H1 (cell line): ENCODE results near the gene GTPBP1.

Experiments used
- CBX5 ChIP-seq: fragments of 300-800, 300-1000 bp; sonication (generic); IDR thresholded peaks from 2 replicates; pipeline ENCODE4 v1.7.1; 2016; ENCODE audit warnings: antibody characterized with exemption, low read length, low read depth
- CHD2 ChIP-seq: IDR thresholded peaks from 2 replicates; pipeline ENCODE4 v1.6.1; 2012; ENCODE audit warnings: low read length, improper control_type of control experiment
- EZH2 ChIP-seq: fragments of 200-600 bp; sonication (generic); IDR thresholded peaks from 2 replicates; pipeline ENCODE4 v1.7.1; 2012; ENCODE audit warnings: low read depth, mild to moderate bottlenecking, moderate library complexity, low read length, inconsistent platforms; ENCODE audit not compliant: severe bottlenecking
- KDM1A ChIP-seq: fragments of 200-600, 300-600 bp; sonication (generic); IDR thresholded peaks from 2 replicates; pipeline ENCODE4 v1.7.1; 2016; ENCODE audit warnings: mild to moderate bottlenecking, low read length, borderline replicate concordance
- PHF8 ChIP-seq: fragments of 200-600 bp; sonication (generic); conservative IDR thresholded peaks from 2 replicates; pipeline ENCODE4 v1.7.1; 2012; ENCODE audit warnings: low read depth, mild to moderate bottlenecking, inconsistent platforms, low read length, moderate library complexity
- POLR2A ChIP-seq, 2 experiments: IDR thresholded peaks; 1 replicate in 1 of 2; 2 replicates in 1 of 2; pipeline ENCODE4 v1.6.1; 2011; ENCODE audit warnings: low read depth in 2 of 2, low read length in 2 of 2, mild to moderate bottlenecking in 2 of 2; ENCODE audit errors: control extremely low read depth in 1 of 2
- POU5F1 ChIP-seq: IDR thresholded peaks from 2 replicates; pipeline ENCODE4 v1.6.1; 2011; ENCODE audit warnings: low read depth, mild to moderate bottlenecking, low read length, moderate library complexity
- RXRA ChIP-seq: IDR thresholded peaks from 2 replicates; pipeline ENCODE4 v1.6.1; 2011; ENCODE audit warnings: low read depth, mild to moderate bottlenecking, low read length, moderate library complexity; ENCODE audit not compliant: insufficient read depth
- SUZ12 ChIP-seq: fragments of 200-600 bp; sonication (generic); IDR thresholded peaks from 2 replicates; pipeline ENCODE4 v1.6.1; 2012; ENCODE audit warnings: mild to moderate bottlenecking, inconsistent platforms, low read length, moderate library complexity, mixed read lengths
- TAF1 ChIP-seq: IDR thresholded peaks from 2 replicates; pipeline ENCODE4 v1.6.1; 2011; ENCODE audit warnings: mild to moderate bottlenecking, low read depth, low read length
- TBP ChIP-seq: IDR thresholded peaks from 2 replicates; pipeline ENCODE4 v1.6.1; 2011; ENCODE audit warnings: low read depth, low read length, improper control_type of control experiment
- TF ChIP-seq, protein P1 (sequence below), 3 experiments: IDR thresholded peaks; 1 replicate in 2 of 3; 2 replicates in 1 of 3; pipeline versions ENCODE4 v1.5.1 to v1.6.1; 2011; ENCODE audit warnings: low read length in 3 of 3, mild to moderate bottlenecking in 3 of 3, inconsistent platforms in 2 of 3, low read depth in 1 of 3, moderate library complexity in 1 of 3; ENCODE audit not compliant: insufficient read depth in 1 of 3; ENCODE audit errors: control extremely low read depth in 1 of 3
- TF ChIP-seq, protein P2 (sequence below): IDR thresholded peaks from 2 replicates; pipeline ENCODE4 v1.6.1; 2012; ENCODE audit warnings: inconsistent platforms
- TF ChIP-seq, protein P3 (sequence below): IDR thresholded peaks from 2 replicates; pipeline ENCODE4 v1.6.1; 2012; ENCODE audit warnings: low read length, inconsistent platforms

DNA sequence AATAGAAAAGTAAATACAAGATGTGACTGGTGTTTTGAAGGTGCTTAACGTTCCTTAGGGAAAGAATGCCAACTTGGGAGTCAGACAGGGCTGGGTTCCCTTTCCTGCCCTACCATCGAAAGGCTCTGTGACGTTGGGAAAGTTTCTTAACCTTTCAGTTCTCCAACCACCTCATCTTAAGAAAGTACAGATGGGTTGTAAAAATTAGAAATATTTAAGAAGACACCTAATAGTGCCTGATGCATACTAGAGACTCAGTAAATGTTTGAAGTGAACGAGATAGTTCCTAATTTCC, 1.1 kb downstream of the GTPBP1 start:
- TF ChIP-seq, protein P1, sequence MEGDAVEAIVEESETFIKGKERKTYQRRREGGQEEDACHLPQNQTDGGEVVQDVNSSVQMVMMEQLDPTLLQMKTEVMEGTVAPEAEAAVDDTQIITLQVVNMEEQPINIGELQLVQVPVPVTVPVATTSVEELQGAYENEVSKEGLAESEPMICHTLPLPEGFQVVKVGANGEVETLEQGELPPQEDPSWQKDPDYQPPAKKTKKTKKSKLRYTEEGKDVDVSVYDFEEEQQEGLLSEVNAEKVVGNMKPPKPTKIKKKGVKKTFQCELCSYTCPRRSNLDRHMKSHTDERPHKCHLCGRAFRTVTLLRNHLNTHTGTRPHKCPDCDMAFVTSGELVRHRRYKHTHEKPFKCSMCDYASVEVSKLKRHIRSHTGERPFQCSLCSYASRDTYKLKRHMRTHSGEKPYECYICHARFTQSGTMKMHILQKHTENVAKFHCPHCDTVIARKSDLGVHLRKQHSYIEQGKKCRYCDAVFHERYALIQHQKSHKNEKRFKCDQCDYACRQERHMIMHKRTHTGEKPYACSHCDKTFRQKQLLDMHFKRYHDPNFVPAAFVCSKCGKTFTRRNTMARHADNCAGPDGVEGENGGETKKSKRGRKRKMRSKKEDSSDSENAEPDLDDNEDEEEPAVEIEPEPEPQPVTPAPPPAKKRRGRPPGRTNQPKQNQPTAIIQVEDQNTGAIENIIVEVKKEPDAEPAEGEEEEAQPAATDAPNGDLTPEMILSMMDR (IDR thresholded peaks at IDR 0.05; ENCODE audit: control extremely low read depth in 1 of 3, insufficient read depth in 1 of 3, low read depth in 1 of 3, low read length in 3 of 3): no peak
- TF ChIP-seq SUZ12: no peak
- no peak for TF ChIP-seq CBX5
- no peak for TF ChIP-seq KDM1A
- TF ChIP-seq CHD2: no peak
- no peak for TF ChIP-seq POLR2A (IDR thresholded peaks at IDR 0.05; ENCODE audit: control extremely low read depth in 1 of 2, low read depth in 2 of 2, low read length in 2 of 2)
- TF ChIP-seq, protein P2, sequence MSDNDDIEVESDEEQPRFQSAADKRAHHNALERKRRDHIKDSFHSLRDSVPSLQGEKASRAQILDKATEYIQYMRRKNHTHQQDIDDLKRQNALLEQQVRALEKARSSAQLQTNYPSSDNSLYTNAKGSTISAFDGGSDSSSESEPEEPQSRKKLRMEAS: no peak
- TF ChIP-seq TAF1: no peak
- TF ChIP-seq POU5F1: no peak
- TF ChIP-seq EZH2: no peak
- TF ChIP-seq, protein P3, sequence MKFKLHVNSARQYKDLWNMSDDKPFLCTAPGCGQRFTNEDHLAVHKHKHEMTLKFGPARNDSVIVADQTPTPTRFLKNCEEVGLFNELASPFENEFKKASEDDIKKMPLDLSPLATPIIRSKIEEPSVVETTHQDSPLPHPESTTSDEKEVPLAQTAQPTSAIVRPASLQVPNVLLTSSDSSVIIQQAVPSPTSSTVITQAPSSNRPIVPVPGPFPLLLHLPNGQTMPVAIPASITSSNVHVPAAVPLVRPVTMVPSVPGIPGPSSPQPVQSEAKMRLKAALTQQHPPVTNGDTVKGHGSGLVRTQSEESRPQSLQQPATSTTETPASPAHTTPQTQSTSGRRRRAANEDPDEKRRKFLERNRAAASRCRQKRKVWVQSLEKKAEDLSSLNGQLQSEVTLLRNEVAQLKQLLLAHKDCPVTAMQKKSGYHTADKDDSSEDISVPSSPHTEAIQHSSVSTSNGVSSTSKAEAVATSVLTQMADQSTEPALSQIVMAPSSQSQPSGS: no peak
- TF ChIP-seq RXRA: no peak
- TF ChIP-seq PHF8: no peak
- TF ChIP-seq TBP: no peak
